K562 (cell line): ENCODE data around the gene TEX101. TPM values are rescaled to one million over a fixed set of nuclear protein-coding genes. Genes with fewer than 3 reads are reported as not detected.

Experiments used
- ATAC-seq: fragments of 200-7000 bp; cut with Tn5 transposase; 3 replicates; pipeline ENCODE4 v1.9.1; 2020; ENCODE audit warnings: moderate library complexity
- BruUV-seq: library from RNA; stranded (reverse); fragments of 400-500 nt; replicated peaks from 2 replicates; lab custom pipeline; 2021; lab: Mats Ljungman, UMichigan
- CTCF ChIA-PET: fragments of 300-600 bp; formaldehyde crosslinking; extraction: SDS; loops from one replicate; lab custom pipeline; 2021; ENCODE audit warnings: low intra/inter-chr PET ratio; lab: Yijun Ruan, JAX
- POLR2A ChIA-PET: fragments of 300-600, 350-650 bp; sonication (Branson Sonifier 250); formaldehyde crosslinking; extraction: SDS; loops from one replicate; lab custom pipeline; 2021; ENCODE audit warnings: antibody characterized with exemption, inconsistent platforms; lab: Yijun Ruan, JAX
- DNase-seq, 4 experiments: peaks; one replicate each; pipeline versions ENCODE4 v3.0.0 to v3.0.0-alpha.2; 2011 to 2018; ENCODE audit warnings: low spot score in 3 of 4, mixed read lengths in 3 of 4; ENCODE audit errors: extremely low read depth in 1 of 4
- FAIRE-seq: peaks from 2 replicates; lab custom pipeline; 2011; peaks lifted over from hg19 to GRCh38; lab: Jason Lieb, UNC
- H2AFZ ChIP-seq: 2 replicates; pipeline ENCODE4 v1.6.0; 2011; ENCODE audit warnings: low read depth, low read length, control low read depth, inconsistent platforms
- H3K27ac ChIP-seq: fragments of 200-600 bp; 3 replicates; pipeline ENCODE4 v1.8.0; 2011; ENCODE audit warnings: low read depth, mild to moderate bottlenecking, control low read depth, inconsistent platforms, low read length, moderate library complexity, mixed read lengths; ENCODE audit errors: extremely low read depth
- H3K27me3 ChIP-seq, 2 experiments: fragments of 300-600 bp in 1 of 2; 2 replicates in 1 of 2; 3 replicates in 1 of 2; pipeline versions ENCODE4 v1.6.0 to v1.8.0; 2011; ENCODE audit warnings: inconsistent platforms in 2 of 2, low read length in 2 of 2, mild to moderate bottlenecking in 1 of 2, mixed read lengths in 1 of 2, moderate library complexity in 1 of 2; ENCODE audit not compliant: control insufficient read depth in 2 of 2, insufficient read depth in 2 of 2
- H3K36me3 ChIP-seq: fragments of 300-600 bp; 3 replicates; pipeline ENCODE4 v1.8.0; 2011; ENCODE audit warnings: mild to moderate bottlenecking, low read length, inconsistent platforms; ENCODE audit not compliant: control insufficient read depth, insufficient read depth
- H3K4me1 ChIP-seq, 2 experiments: fragments of 200-600 bp in 1 of 2; replicated peaks in 1 of 2; 2 replicates in 1 of 2; 3 replicates in 1 of 2; pipeline versions ENCODE4 v1.5.1 to v1.8.0; 2011; ENCODE audit warnings: inconsistent platforms in 2 of 2, low read length in 2 of 2, mild to moderate bottlenecking in 1 of 2, mixed read lengths in 1 of 2, moderate library complexity in 1 of 2; ENCODE audit not compliant: control insufficient read depth in 2 of 2, insufficient read depth in 2 of 2
- H3K4me2 ChIP-seq: 2 replicates; pipeline ENCODE4 v1.6.1; 2011; ENCODE audit warnings: low read length, control low read depth, inconsistent platforms, mixed read lengths; ENCODE audit not compliant: insufficient read depth
- H3K4me3 ChIP-seq: fragments of 200-600 bp; sonication (generic), shearing (Covaris generic); 2 replicates; pipeline ENCODE4 v1.5.1; 2016; ENCODE audit warnings: control low read depth, inconsistent platforms
- H3K79me2 ChIP-seq: fragments of 200-600 bp; 3 replicates; pipeline ENCODE4 v1.8.0; 2011; ENCODE audit warnings: low read length, inconsistent platforms; ENCODE audit not compliant: control insufficient read depth, insufficient read depth
- H3K9ac ChIP-seq, 2 experiments: 2 replicates each; pipeline versions ENCODE4 v1.6.0 to v1.6.1; 2011; ENCODE audit warnings: low read depth in 2 of 2, low read length in 2 of 2, control low read depth in 1 of 2, inconsistent platforms in 1 of 2, mild to moderate bottlenecking in 1 of 2, mixed read lengths in 1 of 2; ENCODE audit not compliant: insufficient read depth in 1 of 2
- H3K9me1 ChIP-seq: one replicate; pipeline ENCODE4 v1.6.0; 2011; ENCODE audit warnings: inconsistent platforms, mild to moderate bottlenecking, low read length, moderate library complexity; ENCODE audit not compliant: control insufficient read depth, insufficient read depth
- H3K9me3 ChIP-seq: replicated peaks from 2 replicates; pipeline ENCODE4 v1.5.1; 2011; ENCODE audit warnings: low read depth, low read length, inconsistent platforms; ENCODE audit not compliant: control insufficient read depth, insufficient read depth
- H4K20me1 ChIP-seq: replicated peaks from 2 replicates; pipeline ENCODE4 v1.6.1; 2011; ENCODE audit warnings: low read length, inconsistent platforms, mixed read lengths; ENCODE audit not compliant: control insufficient read depth, insufficient read depth
- CEBPB ChIP-seq: fragments of 450-650 bp; IDR thresholded peaks from 2 replicates; pipeline ENCODE4 v1.6.1; 2016; ENCODE audit warnings: missing genetic modification characterization, missing compliant biosample characterization
- CEBPG ChIP-seq, 3 experiments: fragments of 200-800 bp in 1 of 3; sonication (Bioruptor generic) in 1 of 3; sonication (generic) in 1 of 3; formaldehyde crosslinking in 1 of 3; IDR thresholded peaks in 2 of 3; conservative IDR thresholded peaks in 1 of 3; 2 replicates each; pipeline versions ENCODE4 v1.6.1 to v1.8.0; 2016 to 2022; ENCODE audit warnings: missing compliant biosample characterization in 2 of 3, missing genetic modification characterization in 2 of 3, mild to moderate bottlenecking in 1 of 3, missing genetic modification reagents in 1 of 3
- MCM7 ChIP-seq, 2 experiments: fragments of 450-650 bp; IDR thresholded peaks; 2 replicates each; pipeline ENCODE4 v1.6.1; 2016 to 2018
- NCOA1 ChIP-seq: fragments of 450-650 bp; IDR thresholded peaks from 2 replicates; pipeline ENCODE4 v1.6.1; 2016; ENCODE audit warnings: low read depth
- NFATC3 ChIP-seq: fragments of 450-650 bp; IDR thresholded peaks from 2 replicates; pipeline ENCODE4 v1.6.1; 2017; ENCODE audit warnings: mild to moderate bottlenecking
- RFX7 ChIP-seq: fragments of 250-450 bp; sonication (Bioruptor Pico); IDR thresholded peaks from 2 replicates; pipeline ENCODE4 v1.5.1; 2021; ENCODE audit warnings: mild to moderate bottlenecking
- TAF9B ChIP-seq: fragments of 450-650 bp; IDR thresholded peaks from 2 replicates; pipeline ENCODE4 v1.6.1; 2018; ENCODE audit warnings: mild to moderate bottlenecking; ENCODE audit not compliant: partially characterized antibody
- XRCC3 ChIP-seq: fragments of 450-650 bp; IDR thresholded peaks from 2 replicates; pipeline ENCODE4 v1.6.1; 2017; ENCODE audit warnings: mild to moderate bottlenecking, moderate library complexity
- ZBTB7A ChIP-seq: IDR thresholded peaks from 2 replicates; pipeline ENCODE4 v1.6.1; 2011; ENCODE audit warnings: low read depth, mild to moderate bottlenecking, low read length, moderate library complexity, borderline replicate concordance; ENCODE audit not compliant: control insufficient read depth
- ZNF311 ChIP-seq: fragments of 250-450 bp; sonication (Bioruptor Pico); IDR thresholded peaks from 2 replicates; pipeline ENCODE4 v1.4.0; 2020; ENCODE audit warnings: mild to moderate bottlenecking, moderate library complexity
- ZNF41 ChIP-seq: fragments of 250-450 bp; sonication (Bioruptor Pico); conservative IDR thresholded peaks from 2 replicates; pipeline ENCODE4 v1.4.0; 2020; ENCODE audit warnings: mild to moderate bottlenecking
- ZNF766 ChIP-seq: fragments of 200-800 bp; sonication (Bioruptor generic); conservative IDR thresholded peaks from 2 replicates; pipeline ENCODE4 v1.6.1; 2016; ENCODE audit warnings: missing genetic modification characterization, missing compliant biosample characterization
- WGBS: fragments of 100-300 bp; shearing (Covaris generic); methylation state at CpG from one replicate; pipeline ENCODE4 v1.1.6; 2016; ENCODE audit warnings: low coverage, mixed read lengths; ENCODE audit not compliant: insufficient coverage; ENCODE audit errors: missing lambda C conversion rate; 5-methylcytosine and 5-hydroxymethylcytosine counted together
- in situ Hi-C: fragments of 300-500 bp; cut with MboI; formaldehyde crosslinking; loops from 4 replicates; pipeline ENCODE4 v1.15.0; 2018; ENCODE audit warnings: inconsistent platforms, mixed read lengths
- intact Hi-C: fragments of 100-400 bp; cut with micrococcal nuclease; formaldehyde crosslinking; loops from 2 replicates; pipeline ENCODE4 v1.14.2; 2022
- polyA plus RNA-seq, 8 experiments: library from polyadenylated mRNA; depleted of rRNA in 4 of 8; stranded (reverse) in 5 of 8; unstranded in 3 of 8; fragments of >200 nt; fragmentation: Nextera tagmentation in 2 of 8; fragmentation: Illumina TruSeq in 1 of 8; extraction: Ambion mirVana in 2 of 8; extraction: Trizol in 1 of 8; gene quantifications; 2 replicates each; pipeline versions ENCODE4 v1.2.1 to v1.2.3, GENCODE V29; 2011 to 2014; ENCODE audit warnings: inconsistent platforms in 1 of 8, missing spikeins in 1 of 8
- total RNA-seq, 7 experiments: library from RNA; depleted of rRNA in 6 of 7; stranded (reverse); fragments of >200 nt in 6 of 7; fragmentation: Illumina TruSeq in 2 of 7; extraction: Trizol in 2 of 7; gene quantifications; 2 replicates each; pipeline versions ENCODE4 v1.2.1 to v1.2.3, GENCODE V29; 2011 to 2021; ENCODE audit warnings: low replicate concordance in 1 of 7

TEX101 gene
- total and polyA plus RNA-seq, 9 of the 15 experiments (the other 6 are each of a cell fraction or from before 2014, with no cell fraction given): 0.10 to 0.36 (median 0.14) TPM; not detected in 6

DNA sequence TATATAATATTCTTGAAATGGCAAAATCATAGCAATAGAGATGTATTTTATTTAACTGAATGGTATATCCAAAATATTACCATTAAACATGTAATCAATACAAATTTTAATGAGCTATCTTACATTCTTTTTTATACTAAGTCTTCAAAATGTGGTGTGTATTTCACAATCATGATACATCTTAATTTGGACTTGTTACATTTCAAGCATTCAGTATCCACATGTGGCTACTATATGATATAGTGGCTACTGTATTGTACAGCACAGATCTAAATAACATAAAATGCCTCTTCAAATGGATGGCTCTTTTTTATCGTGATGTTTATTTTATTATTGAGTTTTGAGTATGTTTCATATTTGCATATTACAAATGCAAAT is 8.0 kb downstream of the TEX101 start:
- intact Hi-C loops (loop anchor here (10.0 kb wide), 1 partner anchor 108 kb away; no protein-coding TSS in a partner anchor), in situ Hi-C loops (no loop called here)
- no peak overlapping the region for H3K4me3 ChIP-seq
- H2AFZ ChIP-seq: no peak overlapping the region
- FAIRE-seq (no peak), ATAC-seq (no peak), DNase-seq (no peak)
- H3K4me2 ChIP-seq: no peak overlapping the region
- H3K9me1 ChIP-seq: no peaks in the 10 kb centered on the region
- H3K27me3 ChIP-seq: peaks cover 6 to 14% of the 10 kb centered on the region in 2 experiments; a peak in 2 of 5 replicates
- no peak for TF ChIP-seq CEBPG (CRISPR knock-in tag; IDR thresholded peaks at IDR 0.05)
- TF ChIP-seq CEBPG (tag; conservative IDR thresholded peaks at IDR 0.05 in 1 of 2, IDR thresholded peaks at IDR 0.05 in 1 of 2): peak in 1 of 2 experiments; percentile 32; a peak in 1 of 4 replicates
- TF ChIP-seq NFATC3: no peak
- peak; percentile 63 for TF ChIP-seq CEBPB
- no peaks in the 10 kb centered on the region for H3K9me3 ChIP-seq
- POLR2A ChIA-PET: no interaction called here
- no TSS peak for BruUV-seq
- no peak overlapping the region for H3K27ac ChIP-seq
- WGBS: 4% methylated on average over 1 of the region's 1 CpG
- CTCF ChIA-PET: no interaction called here
- no peaks in the 10 kb centered on the region for H3K79me2 ChIP-seq
- no peak overlapping the region for H3K9ac ChIP-seq
- no peaks in the 10 kb centered on the region for H4K20me1 ChIP-seq
- H3K4me1 ChIP-seq: no peaks in the 10 kb centered on the region; a peak in 1 of 5 replicates
- H3K36me3 ChIP-seq: no peaks in the 10 kb centered on the region

DNA sequence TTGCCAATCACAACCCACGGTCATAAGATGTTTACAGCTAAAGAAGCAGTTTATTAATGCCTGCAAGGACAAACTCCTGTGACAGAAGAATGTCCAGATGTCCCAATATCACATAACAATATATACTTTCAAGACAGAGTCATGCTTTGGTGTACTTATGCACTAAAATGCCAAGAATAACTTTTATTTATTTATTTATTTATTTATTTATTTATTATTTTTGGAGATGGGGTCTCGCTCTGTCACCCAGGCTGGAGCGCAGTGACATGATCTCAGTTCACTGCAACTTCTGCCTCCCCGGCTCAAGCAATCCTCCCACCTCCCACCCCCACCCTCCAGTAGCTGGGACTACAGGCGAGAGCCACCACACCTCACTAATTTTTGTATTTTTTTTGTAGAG is 9.1 kb downstream of the TEX101 start:
- BruUV-seq: no TSS peak
- H3K4me1 ChIP-seq: no peaks in the 10 kb centered on the region; a peak in 1 of 5 replicates
- no peaks in the 10 kb centered on the region for H3K79me2 ChIP-seq
- TF ChIP-seq RFX7 (CRISPR knock-in tag): no peak
- TF ChIP-seq ZNF41 (CRISPR knock-in tag): no peak
- TF ChIP-seq NCOA1: no peak
- TF ChIP-seq XRCC3: no peak
- no peak for TF ChIP-seq TAF9B
- TF ChIP-seq ZNF311 (CRISPR knock-in tag): no peak
- no peak for TF ChIP-seq ZNF766 (CRISPR knock-in tag)
- TF ChIP-seq MCM7 (IDR thresholded peaks at IDR 0.05): no peak
- no peak for TF ChIP-seq ZBTB7A
- TF ChIP-seq, all 486 proteins: peak for 0
- no peaks in the 10 kb centered on the region for H3K9me3 ChIP-seq
- no peak overlapping the region for H3K4me2 ChIP-seq
- H3K4me3 ChIP-seq: no peak overlapping the region
- no peaks in the 10 kb centered on the region for H3K9me1 ChIP-seq
- no peak overlapping the region for H3K9ac ChIP-seq
- in situ Hi-C loops (no loop called here), intact Hi-C loops (loop anchor here (10.0 kb wide), 1 partner anchor 109 kb away; no protein-coding TSS in a partner anchor)
- CTCF ChIA-PET: no interaction called here
- ATAC-seq: no peak
- H3K27me3 ChIP-seq: peaks cover 6 to 8% of the 10 kb centered on the region in 2 experiments; a peak in 2 of 5 replicates
- no peak for FAIRE-seq
- no peaks in the 10 kb centered on the region for H3K36me3 ChIP-seq
- H4K20me1 ChIP-seq: no peaks in the 10 kb centered on the region
- no peak overlapping the region for H2AFZ ChIP-seq
- WGBS: 13% methylated on average over 5 of the region's 5 CpGs
- H3K27ac ChIP-seq: no peak overlapping the region
- no peak for DNase-seq
- POLR2A ChIA-PET: no interaction called here
